Measurements from ENCODE around the gene SLC35D2.
"Not testable (repeated sequence)": the region's sequence is repeated elsewhere in the genome, so short reads cannot be mapped to it uniquely, and the experiment has no call there.

Gene SLC35D2

GRCh38 chr9:96331236-96331947 is 52.1 kb downstream of the SLC35D2 start:
- Histone ChIP-seq H3K36me3 (no peaks in the 10 kb centered on the region), H3K9me3 (no peaks in the 10 kb centered on the region), H3K27me3 (no peaks in the 10 kb centered on the region), H3K27ac (no peak overlapping the region), H3K4me3 (ENCODE audit: low read depth in 1 of 2, low read length in 1 of 2) (no peak overlapping the region), H3K4me1 (ENCODE audit: control insufficient read depth in 1 of 2, insufficient read depth in 1 of 2, low read depth in 1 of 2, low read length in 1 of 2) (no peaks in the 10 kb centered on the region)
- no peak for TF ChIP-seq CTCF (IDR thresholded peaks at IDR 0.05)

GRCh38 chr9:96327694-96328352 is 55.7 kb downstream of the SLC35D2 start:
- no peaks in the 10 kb centered on the region for H3K27me3 ChIP-seq
- H3K36me3 ChIP-seq: no peaks in the 10 kb centered on the region
- no peak overlapping the region for H3K4me3 ChIP-seq (ENCODE audit: low read depth in 1 of 2, low read length in 1 of 2)
- H3K27ac ChIP-seq: no peak overlapping the region
- H3K9me3 ChIP-seq: no peaks in the 10 kb centered on the region
- peak; percentile 46 for TF ChIP-seq CTCF (IDR thresholded peaks at IDR 0.05)
- H3K4me1 ChIP-seq (ENCODE audit: control insufficient read depth in 1 of 2, insufficient read depth in 1 of 2, low read depth in 1 of 2, low read length in 1 of 2): no peaks in the 10 kb centered on the region

GRCh38 chr9:96323169-96323568 is 60.3 kb downstream of the SLC35D2 start:
- Histone ChIP-seq H3K27me3 (no peaks in the 10 kb centered on the region), H3K9me3 (no peaks in the 10 kb centered on the region), H3K4me3 (ENCODE audit: low read depth in 1 of 2, low read length in 1 of 2) (no peak overlapping the region), H3K27ac (no peak overlapping the region), H3K36me3 (peaks cover 8% of the 10 kb centered on the region), H3K4me1 (ENCODE audit: control insufficient read depth in 1 of 2, insufficient read depth in 1 of 2, low read depth in 1 of 2, low read length in 1 of 2) (no peaks in the 10 kb centered on the region)
- TF ChIP-seq CTCF (IDR thresholded peaks at IDR 0.05): no peak

- not testable (repeated sequence) for H3K27ac ChIP-seq; H3K36me3 ChIP-seq; H3K27me3 ChIP-seq; H3K4me3 ChIP-seq (ENCODE audit: low read depth in 1 of 2, low read length in 1 of 2); H3K9me3 ChIP-seq; H3K4me1 ChIP-seq (ENCODE audit: control insufficient read depth in 1 of 2, insufficient read depth in 1 of 2, low read depth in 1 of 2, low read length in 1 of 2)
These were observed 60.8 kb downstream of the SLC35D2 start for GRCh38 chr9:96322736-96323135.

- not testable (repeated sequence) for H3K4me1 ChIP-seq (ENCODE audit: control insufficient read depth in 1 of 2, insufficient read depth in 1 of 2, low read depth in 1 of 2, low read length in 1 of 2); H3K27me3 ChIP-seq; H3K36me3 ChIP-seq; H3K9me3 ChIP-seq; H3K4me3 ChIP-seq (ENCODE audit: low read depth in 1 of 2, low read length in 1 of 2); H3K27ac ChIP-seq
These were observed 61.3 kb downstream of the SLC35D2 start for GRCh38 chr9:96322210-96322609.

- H3K4me3 ChIP-seq (ENCODE audit: low read depth in 1 of 2, low read length in 1 of 2): no peak overlapping the region
- H3K27ac ChIP-seq: no peak overlapping the region
- H3K27me3 ChIP-seq: no peaks in the 10 kb centered on the region
- H3K9me3 ChIP-seq: no peaks in the 10 kb centered on the region
- no peak for TF ChIP-seq CTCF (IDR thresholded peaks at IDR 0.05)
- H3K36me3 ChIP-seq: peaks cover 8% of the 10 kb centered on the region
- no peaks in the 10 kb centered on the region for H3K4me1 ChIP-seq (ENCODE audit: control insufficient read depth in 1 of 2, insufficient read depth in 1 of 2, low read depth in 1 of 2, low read length in 1 of 2)
These were observed 62.0 kb downstream of the SLC35D2 start for GRCh38 chr9:96321515-96321914.

All from neutrophil (primary cell).